K562 (cell line): ENCODE measurements around the gene SNX18. TPM values are rescaled to one million over a fixed set of nuclear protein-coding genes. Genes with fewer than 3 reads are reported as not detected.

ENCODE experiments used
- ATAC-seq: fragments of 200-7000 bp; cut with Tn5 transposase; 3 replicates; pipeline ENCODE4 v1.9.1; 2020; ENCODE audit warnings: moderate library complexity
- BruUV-seq: library from RNA; stranded (reverse); fragments of 400-500 nt; replicated peaks from 2 replicates; lab custom pipeline; 2021; lab: Mats Ljungman, UMichigan
- CTCF ChIA-PET: fragments of 300-600 bp; formaldehyde crosslinking; extraction: SDS; loops from one replicate; lab custom pipeline; 2021; ENCODE audit warnings: low intra/inter-chr PET ratio; lab: Yijun Ruan, JAX
- POLR2A ChIA-PET: fragments of 300-600, 350-650 bp; sonication (Branson Sonifier 250); formaldehyde crosslinking; extraction: SDS; loops from one replicate; lab custom pipeline; 2021; ENCODE audit warnings: antibody characterized with exemption, inconsistent platforms; lab: Yijun Ruan, JAX
- DNase-seq, 4 experiments: peaks; one replicate each; pipeline versions ENCODE4 v3.0.0 to v3.0.0-alpha.2; 2011 to 2018; ENCODE audit warnings: low spot score in 3 of 4, mixed read lengths in 3 of 4; ENCODE audit errors: extremely low read depth in 1 of 4
- FAIRE-seq: peaks from 2 replicates; lab custom pipeline; 2011; peaks lifted over from hg19 to GRCh38; lab: Jason Lieb, UNC
- H2AFZ ChIP-seq: 2 replicates; pipeline ENCODE4 v1.6.0; 2011; ENCODE audit warnings: low read depth, low read length, control low read depth, inconsistent platforms
- H3K27ac ChIP-seq: fragments of 200-600 bp; 3 replicates; pipeline ENCODE4 v1.8.0; 2011; ENCODE audit warnings: low read depth, mild to moderate bottlenecking, control low read depth, inconsistent platforms, low read length, moderate library complexity, mixed read lengths; ENCODE audit errors: extremely low read depth
- H3K27me3 ChIP-seq, 2 experiments: fragments of 300-600 bp in 1 of 2; 2 replicates in 1 of 2; 3 replicates in 1 of 2; pipeline versions ENCODE4 v1.6.0 to v1.8.0; 2011; ENCODE audit warnings: inconsistent platforms in 2 of 2, low read length in 2 of 2, mild to moderate bottlenecking in 1 of 2, mixed read lengths in 1 of 2, moderate library complexity in 1 of 2; ENCODE audit not compliant: control insufficient read depth in 2 of 2, insufficient read depth in 2 of 2
- H3K36me3 ChIP-seq: fragments of 300-600 bp; 3 replicates; pipeline ENCODE4 v1.8.0; 2011; ENCODE audit warnings: mild to moderate bottlenecking, low read length, inconsistent platforms; ENCODE audit not compliant: control insufficient read depth, insufficient read depth
- H3K4me1 ChIP-seq, 2 experiments: fragments of 200-600 bp in 1 of 2; replicated peaks in 1 of 2; 2 replicates in 1 of 2; 3 replicates in 1 of 2; pipeline versions ENCODE4 v1.5.1 to v1.8.0; 2011; ENCODE audit warnings: inconsistent platforms in 2 of 2, low read length in 2 of 2, mild to moderate bottlenecking in 1 of 2, mixed read lengths in 1 of 2, moderate library complexity in 1 of 2; ENCODE audit not compliant: control insufficient read depth in 2 of 2, insufficient read depth in 2 of 2
- H3K4me2 ChIP-seq: 2 replicates; pipeline ENCODE4 v1.6.1; 2011; ENCODE audit warnings: low read length, control low read depth, inconsistent platforms, mixed read lengths; ENCODE audit not compliant: insufficient read depth
- H3K4me3 ChIP-seq: fragments of 200-600 bp; sonication (generic), shearing (Covaris generic); 2 replicates; pipeline ENCODE4 v1.5.1; 2016; ENCODE audit warnings: control low read depth, inconsistent platforms
- H3K79me2 ChIP-seq: fragments of 200-600 bp; 3 replicates; pipeline ENCODE4 v1.8.0; 2011; ENCODE audit warnings: low read length, inconsistent platforms; ENCODE audit not compliant: control insufficient read depth, insufficient read depth
- H3K9ac ChIP-seq, 2 experiments: 2 replicates each; pipeline versions ENCODE4 v1.6.0 to v1.6.1; 2011; ENCODE audit warnings: low read depth in 2 of 2, low read length in 2 of 2, control low read depth in 1 of 2, inconsistent platforms in 1 of 2, mild to moderate bottlenecking in 1 of 2, mixed read lengths in 1 of 2; ENCODE audit not compliant: insufficient read depth in 1 of 2
- H3K9me1 ChIP-seq: one replicate; pipeline ENCODE4 v1.6.0; 2011; ENCODE audit warnings: inconsistent platforms, mild to moderate bottlenecking, low read length, moderate library complexity; ENCODE audit not compliant: control insufficient read depth, insufficient read depth
- H3K9me3 ChIP-seq: replicated peaks from 2 replicates; pipeline ENCODE4 v1.5.1; 2011; ENCODE audit warnings: low read depth, low read length, inconsistent platforms; ENCODE audit not compliant: control insufficient read depth, insufficient read depth
- H4K20me1 ChIP-seq: replicated peaks from 2 replicates; pipeline ENCODE4 v1.6.1; 2011; ENCODE audit warnings: low read length, inconsistent platforms, mixed read lengths; ENCODE audit not compliant: control insufficient read depth, insufficient read depth
- GATAD2B ChIP-seq: fragments of 450-650 bp; IDR thresholded peaks from 2 replicates; pipeline ENCODE4 v1.6.1; 2017; ENCODE audit warnings: mild to moderate bottlenecking, borderline replicate concordance
- GTF2B ChIP-seq: IDR thresholded peaks from 2 replicates; pipeline ENCODE4 v1.6.1; 2011; ENCODE audit not compliant: insufficient read length; ENCODE audit errors: extremely low read depth
- KLF10 ChIP-seq: fragments of 250-450 bp; sonication (Bioruptor Pico); IDR thresholded peaks from 2 replicates; pipeline ENCODE4 v1.6.1; 2021; ENCODE audit warnings: matching md5 sums
- NFIX ChIP-seq: fragments of 250-450 bp; sonication (Bioruptor Pico); IDR thresholded peaks from 2 replicates; pipeline ENCODE4 v1.4.0; 2020; ENCODE audit warnings: low read depth, mild to moderate bottlenecking, moderate library complexity
- RBFOX2 ChIP-seq: fragments of 200-400 bp; formaldehyde crosslinking; IDR thresholded peaks from 2 replicates; pipeline ENCODE4 v1.6.1; 2017; ENCODE audit warnings: low read depth, mild to moderate bottlenecking, low read length, moderate library complexity
- SAFB ChIP-seq: fragments of 200-400 bp; formaldehyde crosslinking; IDR thresholded peaks from 2 replicates; pipeline ENCODE4 v1.6.1; 2017; ENCODE audit warnings: low read depth, low read length, borderline replicate concordance
- WGBS: fragments of 100-300 bp; shearing (Covaris generic); methylation state at CpG from one replicate; pipeline ENCODE4 v1.1.6; 2016; ENCODE audit warnings: low coverage, mixed read lengths; ENCODE audit not compliant: insufficient coverage; ENCODE audit errors: missing lambda C conversion rate; 5-methylcytosine and 5-hydroxymethylcytosine counted together
- in situ Hi-C: fragments of 300-500 bp; cut with MboI; formaldehyde crosslinking; loops from 4 replicates; pipeline ENCODE4 v1.15.0; 2018; ENCODE audit warnings: inconsistent platforms, mixed read lengths
- intact Hi-C: fragments of 100-400 bp; cut with micrococcal nuclease; formaldehyde crosslinking; loops from 2 replicates; pipeline ENCODE4 v1.14.2; 2022
- polyA plus RNA-seq, 8 experiments: library from polyadenylated mRNA; depleted of rRNA in 4 of 8; stranded (reverse) in 5 of 8; unstranded in 3 of 8; fragments of >200 nt; fragmentation: Nextera tagmentation in 2 of 8; fragmentation: Illumina TruSeq in 1 of 8; extraction: Ambion mirVana in 2 of 8; extraction: Trizol in 1 of 8; gene quantifications; 2 replicates each; pipeline versions ENCODE4 v1.2.1 to v1.2.3, GENCODE V29; 2011 to 2014; ENCODE audit warnings: inconsistent platforms in 1 of 8, missing spikeins in 1 of 8
- total RNA-seq, 7 experiments: library from RNA; depleted of rRNA in 6 of 7; stranded (reverse); fragments of >200 nt in 6 of 7; fragmentation: Illumina TruSeq in 2 of 7; extraction: Trizol in 2 of 7; gene quantifications; 2 replicates each; pipeline versions ENCODE4 v1.2.1 to v1.2.3, GENCODE V29; 2011 to 2021; ENCODE audit warnings: low replicate concordance in 1 of 7

SNX18 gene
- total and polyA plus RNA-seq, 9 of the 15 experiments (the other 6 are each of a cell fraction or from before 2014, with no cell fraction given): 2.3 to 8.8 (median 6.0) TPM

- no peaks in the 10 kb centered on the region for H3K9me1 ChIP-seq
- no peak overlapping the region for H3K4me3 ChIP-seq
- H3K36me3 ChIP-seq: peaks cover 8% of the 10 kb centered on the region; the same call in 1 of the 3 replicates
- ATAC-seq: no peak
- in situ Hi-C loops (loop anchor here (5.0 kb wide), 1 partner anchor 333 kb away; no protein-coding TSS in a partner anchor), intact Hi-C loops (loop anchor here (5.0 to 10.0 kb wide), 3 partner anchors 105 to 268 kb away; no protein-coding TSS in a partner anchor)
- no peak overlapping the region for H3K27ac ChIP-seq
- H4K20me1 ChIP-seq: peaks cover 7% of the 10 kb centered on the region
- BruUV-seq: no TSS peak
- CTCF ChIA-PET: no interaction called here
- POLR2A ChIA-PET: interaction anchor here (1.4 kb wide), 1 partner anchor 368 kb away, joined by 3 read pairs; no protein-coding TSS in a partner anchor
- no peak overlapping the region for H2AFZ ChIP-seq
- no peaks in the 10 kb centered on the region for H3K27me3 ChIP-seq
- FAIRE-seq: no peak
- H3K9ac ChIP-seq: no peak overlapping the region
- no peak overlapping the region; the same call in 1 of the 2 replicates for H3K4me2 ChIP-seq
- H3K9me3 ChIP-seq: no peaks in the 10 kb centered on the region
- H3K4me1 ChIP-seq: peaks cover 8 to 21% of the 10 kb centered on the region in 2 experiments; a peak in 4 of 5 replicates
- 86% methylated on average over 10 of the region's 10 CpGs for WGBS
- peaks cover 32% of the 10 kb centered on the region for H3K79me2 ChIP-seq
- no peak for DNase-seq
- TF ChIP-seq SAFB: no peak
- no peak for TF ChIP-seq GTF2B
- no peak for TF ChIP-seq NFIX (CRISPR knock-in tag)
- TF ChIP-seq GATAD2B: no peak
- no peak for TF ChIP-seq RBFOX2
- TF ChIP-seq KLF10 (CRISPR knock-in tag): no peak
Observed at GRCh38 chr5:54519509-54519876, 1.9 kb downstream of the SNX18 start.
